Neural progenitor cell (in vitro differentiated cells): Measurements from ENCODE around the gene POLN. TPM values are rescaled to one million over a fixed set of nuclear protein-coding genes. Genes with fewer than 3 reads are reported as not detected.
"Not testable (repeated sequence)": the region's sequence is repeated elsewhere in the genome, so short reads cannot be mapped to it uniquely, and the experiment has no call there.

ENCODE experiments used
- DNase-seq: peaks from one replicate; pipeline ENCODE4 v3.0.0-alpha.2; 2016; ENCODE audit warnings: low spot score
- H2AFZ ChIP-seq: fragments of 200-600 bp; sonication (generic); replicated peaks from 2 replicates; pipeline ENCODE4 v1.6.1; 2016; ENCODE audit warnings: antibody characterized with exemption
- H3F3A ChIP-seq: fragments of 200-600 bp; sonication (generic); 2 replicates; pipeline ENCODE4 v1.6.1; 2016; ENCODE audit warnings: antibody characterized with exemption, low read depth
- H3K27ac ChIP-seq: fragments of 200-600 bp; sonication (generic); 2 replicates; pipeline ENCODE4 v1.5.1; 2016; ENCODE audit warnings: mild to moderate bottlenecking
- H3K27me3 ChIP-seq: fragments of 200-600 bp; sonication (generic); 2 replicates; pipeline ENCODE4 v1.6.1; 2016; ENCODE audit warnings: mild to moderate bottlenecking, moderate library complexity
- H3K36me3 ChIP-seq: fragments of 200-600 bp; sonication (generic); 2 replicates; pipeline ENCODE4 v1.5.1; 2016
- H3K4me1 ChIP-seq: fragments of 200-600 bp; sonication (generic); 2 replicates; pipeline ENCODE4 v1.6.1; 2016; ENCODE audit warnings: mixed run types
- H3K4me2 ChIP-seq: fragments of 200-600 bp; sonication (generic); 2 replicates; pipeline ENCODE4 v1.6.1; 2016
- H3K4me3 ChIP-seq: fragments of 200-600 bp; sonication (generic); 2 replicates; pipeline ENCODE4 v1.5.1; 2016
- H3K79me2 ChIP-seq: fragments of 200-600 bp; sonication (generic); 2 replicates; pipeline ENCODE4 v1.6.1; 2016; ENCODE audit warnings: low read depth
- H3K9ac ChIP-seq: fragments of 200-600 bp; sonication (generic); 2 replicates; pipeline ENCODE4 v1.6.1; 2016
- H3K9me3 ChIP-seq: fragments of 200-600 bp; sonication (generic); 2 replicates; pipeline ENCODE4 v1.5.1; 2016; ENCODE audit warnings: low read depth
- H4K20me1 ChIP-seq: fragments of 200-600 bp; sonication (generic); 2 replicates; pipeline ENCODE4 v1.6.1; 2016; ENCODE audit warnings: low read depth
- H3K27ac Mint-ChIP-seq: 3 replicates; pipeline ENCODE4 v1.8.0; 2021; ENCODE audit warnings: mixed read lengths
- H3K27me3 Mint-ChIP-seq: 2 replicates; pipeline ENCODE4 v1.8.0; 2022; ENCODE audit warnings: low read depth, mild to moderate bottlenecking, inconsistent platforms, moderate library complexity, mixed read lengths; ENCODE audit not compliant: insufficient read depth
- H3K36me3 Mint-ChIP-seq: 3 replicates; pipeline ENCODE4 v1.8.0; 2021; ENCODE audit warnings: mixed read lengths
- H3K4me1 Mint-ChIP-seq: 3 replicates; pipeline ENCODE4 v1.8.0; 2021; ENCODE audit warnings: mixed read lengths
- H3K4me3 Mint-ChIP-seq: 3 replicates; pipeline ENCODE4 v1.8.0; 2021; ENCODE audit warnings: mild to moderate bottlenecking, moderate library complexity, mixed read lengths
- H3K9me3 Mint-ChIP-seq: 3 replicates; pipeline ENCODE4 v1.8.0; 2020; ENCODE audit warnings: mixed read lengths
- EZH2 ChIP-seq: fragments of 200-600 bp; sonication (generic); IDR thresholded peaks from 2 replicates; pipeline ENCODE4 v1.6.1; 2017; ENCODE audit warnings: antibody characterized with exemption, mild to moderate bottlenecking, moderate library complexity
- EZH2phosphoT487 ChIP-seq: fragments of 200-600 bp; sonication (generic); IDR thresholded peaks from 2 replicates; pipeline ENCODE4 v1.6.1; 2017; ENCODE audit warnings: antibody characterized with exemption
- total RNA-seq: library from RNA; depleted of rRNA; stranded (reverse); fragments of >200 nt; gene quantifications from 2 replicates; pipeline ENCODE4 v1.2.3, GENCODE V29; 2015; ENCODE audit warnings: low replicate concordance
- TF ChIP-seq, protein P1 (sequence below): fragments of 200-600 bp; sonication (generic); IDR thresholded peaks from 2 replicates; pipeline ENCODE4 v1.5.1; 2017; ENCODE audit warnings: antibody characterized with exemption, mild to moderate bottlenecking

The POLN gene
- total RNA-seq, 1 donor from 2014 or later: 1.7 TPM

GRCh38 chr4:2163311-2163821 lies 78.6 kb downstream of the POLN start:
- Histone ChIP-seq H3K9ac (no peak overlapping the region), H3K4me2 (no peak overlapping the region), H4K20me1 (no peaks in the 10 kb centered on the region), H3K27me3 (no peaks in the 10 kb centered on the region), H3K79me2 (no peaks in the 10 kb centered on the region), H3K36me3 (no peaks in the 10 kb centered on the region), H3K9me3 (no peaks in the 10 kb centered on the region), H3K4me3 (no peak overlapping the region), H3F3A (no peaks in the 10 kb centered on the region), H3K27ac (no peak overlapping the region), H3K4me1 (no peaks in the 10 kb centered on the region), H2AFZ (no peak overlapping the region)
- peaks cover 2% of the 10 kb centered on the region for H3K27me3 Mint-ChIP-seq
- H3K4me3 Mint-ChIP-seq: no peak overlapping the region
- DNase-seq: no peak
- no peak overlapping the region for H3K27ac Mint-ChIP-seq
- peaks cover 4% of the 10 kb centered on the region for H3K4me1 Mint-ChIP-seq
- H3K36me3 Mint-ChIP-seq: peaks cover 5% of the 10 kb centered on the region
- H3K9me3 Mint-ChIP-seq: no peaks in the 10 kb centered on the region
- no peak for TF ChIP-seq EZH2phosphoT487
- TF ChIP-seq, protein P1, sequence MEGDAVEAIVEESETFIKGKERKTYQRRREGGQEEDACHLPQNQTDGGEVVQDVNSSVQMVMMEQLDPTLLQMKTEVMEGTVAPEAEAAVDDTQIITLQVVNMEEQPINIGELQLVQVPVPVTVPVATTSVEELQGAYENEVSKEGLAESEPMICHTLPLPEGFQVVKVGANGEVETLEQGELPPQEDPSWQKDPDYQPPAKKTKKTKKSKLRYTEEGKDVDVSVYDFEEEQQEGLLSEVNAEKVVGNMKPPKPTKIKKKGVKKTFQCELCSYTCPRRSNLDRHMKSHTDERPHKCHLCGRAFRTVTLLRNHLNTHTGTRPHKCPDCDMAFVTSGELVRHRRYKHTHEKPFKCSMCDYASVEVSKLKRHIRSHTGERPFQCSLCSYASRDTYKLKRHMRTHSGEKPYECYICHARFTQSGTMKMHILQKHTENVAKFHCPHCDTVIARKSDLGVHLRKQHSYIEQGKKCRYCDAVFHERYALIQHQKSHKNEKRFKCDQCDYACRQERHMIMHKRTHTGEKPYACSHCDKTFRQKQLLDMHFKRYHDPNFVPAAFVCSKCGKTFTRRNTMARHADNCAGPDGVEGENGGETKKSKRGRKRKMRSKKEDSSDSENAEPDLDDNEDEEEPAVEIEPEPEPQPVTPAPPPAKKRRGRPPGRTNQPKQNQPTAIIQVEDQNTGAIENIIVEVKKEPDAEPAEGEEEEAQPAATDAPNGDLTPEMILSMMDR: no peak
- TF ChIP-seq EZH2: no peak

- H3K27me3 ChIP-seq, H3K36me3 ChIP-seq, H4K20me1 ChIP-seq, DNase-seq, H3K9me3 ChIP-seq, H3F3A ChIP-seq, H3K4me2 ChIP-seq, H2AFZ ChIP-seq, H3K36me3 Mint-ChIP-seq, H3K4me1 ChIP-seq, H3K4me3 ChIP-seq, H3K9ac ChIP-seq, H3K79me2 ChIP-seq, H3K27ac ChIP-seq, H3K27me3 Mint-ChIP-seq, H3K4me3 Mint-ChIP-seq, H3K27ac Mint-ChIP-seq, H3K9me3 Mint-ChIP-seq, H3K4me1 Mint-ChIP-seq: not testable (repeated sequence)
These were observed 80.7 kb downstream of the POLN start for GRCh38 chr4:2161092-2161703.

DNA sequence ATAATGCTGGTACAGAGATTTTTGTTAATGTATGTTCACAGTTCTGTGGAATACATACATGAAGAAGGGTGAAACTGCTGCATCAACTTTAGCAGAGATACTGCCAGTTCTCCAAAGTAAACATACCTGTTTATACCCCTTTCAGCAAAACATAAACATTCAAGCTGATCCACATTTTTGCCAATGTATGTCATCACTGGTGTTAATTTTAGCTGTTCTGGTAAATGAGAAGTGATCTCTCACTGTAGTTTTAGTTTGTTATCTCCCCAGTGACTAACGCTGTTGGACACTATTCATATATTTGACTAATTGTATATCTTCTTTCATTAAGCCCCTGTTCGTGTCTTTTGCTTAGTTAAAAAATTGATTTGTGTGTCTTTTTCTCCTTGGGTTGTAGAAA lies 82.0 kb downstream of the POLN start:
- H4K20me1 ChIP-seq: no peaks in the 10 kb centered on the region
- peaks cover 4% of the 10 kb centered on the region for H3K9me3 Mint-ChIP-seq
- peaks cover 3% of the 10 kb centered on the region for H3K36me3 Mint-ChIP-seq
- no peaks in the 10 kb centered on the region for H3K36me3 ChIP-seq
- no peaks in the 10 kb centered on the region for H3K9me3 ChIP-seq
- no peak overlapping the region for H3K27ac ChIP-seq
- no peaks in the 10 kb centered on the region for H3K79me2 ChIP-seq
- no peak overlapping the region for H3K4me3 ChIP-seq
- DNase-seq: no peak
- H3K4me1 ChIP-seq: no peaks in the 10 kb centered on the region
- H3K9ac ChIP-seq: no peak overlapping the region
- TF ChIP-seq EZH2phosphoT487: no peak
- no peak for TF ChIP-seq EZH2
- TF ChIP-seq, protein P1: no peak
- H3F3A ChIP-seq: no peaks in the 10 kb centered on the region
- H3K27me3 Mint-ChIP-seq: peaks cover 2% of the 10 kb centered on the region
- no peak overlapping the region for H2AFZ ChIP-seq
- H3K4me1 Mint-ChIP-seq: no peaks in the 10 kb centered on the region
- no peak overlapping the region for H3K27ac Mint-ChIP-seq
- H3K4me3 Mint-ChIP-seq: no peak overlapping the region
- no peak overlapping the region for H3K4me2 ChIP-seq
- H3K27me3 ChIP-seq: no peaks in the 10 kb centered on the region

- H3K36me3 ChIP-seq: no peaks in the 10 kb centered on the region
- no peaks in the 10 kb centered on the region for H3K79me2 ChIP-seq
- H3K4me3 ChIP-seq: no peak overlapping the region
- no peak overlapping the region for H3K9ac ChIP-seq
- H3K9me3 ChIP-seq: no peaks in the 10 kb centered on the region
- H2AFZ ChIP-seq: no peak overlapping the region
- no peak for TF ChIP-seq EZH2phosphoT487
- TF ChIP-seq, protein P1: no peak
- TF ChIP-seq EZH2: no peak
- Mint-ChIP-seq H3K4me3 (no peak overlapping the region), H3K36me3 (peaks cover 2% of the 10 kb centered on the region), H3K27me3 (peaks cover 6% of the 10 kb centered on the region), H3K4me1 (no peaks in the 10 kb centered on the region), H3K9me3 (peaks cover 7% of the 10 kb centered on the region), H3K27ac (no peak overlapping the region)
- no peak overlapping the region for H3K27ac ChIP-seq
- H4K20me1 ChIP-seq: no peaks in the 10 kb centered on the region
- no peaks in the 10 kb centered on the region for H3K27me3 ChIP-seq
- no peaks in the 10 kb centered on the region for H3K4me1 ChIP-seq
- no peak for DNase-seq
- H3F3A ChIP-seq: no peaks in the 10 kb centered on the region
- no peak overlapping the region for H3K4me2 ChIP-seq
These were observed 86.7 kb downstream of the POLN start for GRCh38 chr4:2155246-2155645.
